LoVo (cell line): ENCODE measurements around the gene PRIM2.
"Not testable (repeated sequence)": the region's sequence is repeated elsewhere in the genome, so short reads cannot be mapped to it uniquely, and the experiment has no call there.

ENCODE experiments used
- DNase-seq: peaks from one replicate; pipeline ENCODE4 v3.0.0-alpha.2; 2016; ENCODE audit warnings: low spot score

The PRIM2 gene

DNA sequence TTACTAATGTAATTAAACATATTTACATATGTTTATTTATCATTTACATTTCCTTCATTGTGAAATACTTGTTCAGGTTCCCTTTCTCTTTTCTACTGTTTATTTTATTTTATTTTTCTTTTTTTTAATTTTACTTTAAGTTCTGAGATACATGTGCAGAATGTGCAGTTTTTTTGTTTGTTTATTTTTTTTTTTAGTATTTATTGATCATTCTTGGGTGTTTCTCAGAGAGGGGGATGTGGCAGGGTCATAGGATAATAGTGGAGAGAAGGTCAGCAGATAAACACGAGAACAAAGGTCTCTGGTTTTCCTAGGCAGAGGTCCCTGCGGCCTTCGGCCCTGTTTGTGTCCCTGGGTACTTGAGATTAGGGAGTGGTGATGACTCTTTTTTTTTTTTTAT, 8.7 kb upstream of the PRIM2 start:
- DNase-seq: not testable (repeated sequence)

DNA sequence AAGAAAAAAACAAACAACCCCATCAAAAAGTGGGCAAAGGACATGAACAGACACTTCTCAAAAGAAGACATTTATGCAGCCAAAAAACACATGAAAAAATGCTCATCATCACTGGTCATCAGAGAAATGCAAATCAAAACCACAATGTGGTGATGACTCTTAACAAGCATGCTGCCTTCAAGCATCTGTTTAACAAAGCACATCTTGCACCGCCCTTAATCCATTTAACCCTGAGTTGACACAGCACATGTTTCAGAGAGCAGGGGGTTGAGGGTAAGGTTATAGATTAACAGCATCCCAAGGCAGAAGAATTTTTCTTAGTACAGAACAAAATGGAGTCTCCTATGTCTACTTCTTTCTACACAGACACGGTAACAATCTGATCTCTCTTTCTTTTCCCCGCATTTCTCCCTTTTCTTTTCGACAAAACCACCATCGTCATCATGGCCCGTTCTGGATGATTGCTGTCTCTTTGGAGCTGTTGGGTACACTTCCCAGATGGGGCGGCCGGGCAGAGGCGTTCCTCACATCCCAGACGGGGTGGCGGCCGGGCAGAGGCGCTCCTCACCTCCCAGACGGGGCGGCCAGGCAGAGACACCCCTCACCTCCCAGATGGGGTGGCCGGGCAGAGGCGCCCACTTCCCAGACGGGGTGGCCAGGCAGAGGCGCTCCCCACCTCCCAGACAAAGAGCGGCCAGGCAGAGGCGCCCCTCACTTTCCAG, 7.2 kb upstream of the PRIM2 start:
- DNase-seq: not testable (repeated sequence)

DNA sequence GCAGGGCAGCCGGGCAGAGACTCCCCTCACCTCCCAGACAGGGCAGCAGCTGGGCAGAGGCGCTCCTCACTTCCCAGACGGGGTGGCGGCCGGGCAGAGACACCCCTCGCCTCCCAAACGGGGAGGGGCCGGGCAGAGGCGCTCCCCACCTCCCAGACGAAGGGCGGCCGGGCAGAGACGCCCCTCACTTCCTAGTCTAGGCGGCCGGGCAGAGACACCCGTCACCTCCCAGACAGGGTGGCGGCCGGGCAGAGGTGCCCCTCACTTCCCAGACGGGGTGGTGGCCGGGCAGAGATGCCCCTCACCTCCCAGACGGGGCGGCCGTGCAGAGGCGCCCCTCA, 6.6 kb upstream of the PRIM2 start:
- DNase-seq: no peak

DNA sequence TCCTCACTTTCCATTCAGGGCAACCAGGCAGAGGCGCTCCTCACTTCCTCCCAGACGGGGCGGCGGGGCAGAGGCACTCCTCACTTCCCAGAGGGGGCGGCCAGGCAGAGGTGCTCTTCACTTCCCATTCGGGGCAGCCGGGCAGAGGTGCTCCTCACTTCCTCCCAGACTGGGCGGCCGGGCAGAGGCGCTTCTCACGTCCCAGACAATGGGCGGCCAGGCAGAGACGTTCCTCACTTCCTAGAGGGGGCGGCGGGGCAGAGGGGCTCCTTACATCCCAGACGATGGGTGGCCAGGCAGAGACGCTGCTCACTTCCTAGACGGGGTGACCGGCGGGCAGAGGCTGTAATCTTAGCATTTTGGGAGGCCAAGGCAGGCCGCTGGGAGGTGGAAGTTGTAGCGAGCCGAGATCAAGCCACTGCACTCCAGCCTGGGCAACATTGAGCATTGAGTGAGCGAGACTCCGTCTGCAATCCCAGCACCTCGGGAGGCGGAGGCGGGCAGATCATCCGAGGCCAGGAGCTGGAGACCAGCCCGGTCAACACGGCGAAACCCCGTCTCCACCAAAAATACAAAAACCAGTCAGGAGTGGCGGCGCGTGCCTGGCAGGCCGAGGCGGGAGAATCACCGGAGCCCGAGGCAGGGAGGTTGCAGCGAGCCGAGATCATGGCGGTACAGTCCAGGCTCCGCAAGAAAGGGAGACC, 6.0 kb upstream of the PRIM2 start:
- not testable (repeated sequence) for DNase-seq

DNA sequence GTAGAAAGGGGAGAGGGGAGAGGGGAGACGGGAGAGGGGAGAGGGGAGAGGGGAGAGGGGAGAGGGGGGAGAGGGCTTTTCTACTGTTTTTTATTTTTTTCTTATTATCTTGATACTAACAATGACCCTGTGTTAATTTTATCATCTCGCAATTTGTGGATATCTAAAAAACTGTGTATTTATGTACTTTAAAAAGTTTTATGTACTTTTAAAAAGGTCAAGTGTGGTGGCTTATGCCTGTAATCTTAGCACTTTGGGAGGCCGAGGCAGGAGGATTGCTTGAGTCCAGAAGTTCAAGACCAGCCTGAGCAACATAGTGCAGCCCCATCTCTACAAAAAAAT, 5.5 kb upstream of the PRIM2 start:
- no peak for DNase-seq

DNA sequence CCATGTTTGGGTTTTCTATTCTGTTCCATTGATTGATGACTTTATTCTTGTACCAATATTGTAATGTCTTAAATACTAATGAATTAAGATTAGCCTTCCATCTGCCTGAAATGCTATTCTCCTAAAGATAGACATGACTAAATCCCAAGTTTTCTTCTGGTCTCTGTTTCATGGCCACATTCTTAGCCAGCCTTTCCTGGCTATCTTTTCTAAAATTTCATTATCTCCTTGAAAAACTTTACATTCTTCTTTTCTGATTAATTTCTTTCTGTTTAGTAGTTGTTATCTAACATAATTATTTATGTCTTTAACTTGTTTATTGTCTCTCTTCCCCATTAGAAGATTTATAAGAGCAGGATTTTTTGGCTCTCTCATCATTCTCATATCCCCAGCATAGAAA, 4.4 kb upstream of the PRIM2 start:
- no peak for DNase-seq

DNA sequence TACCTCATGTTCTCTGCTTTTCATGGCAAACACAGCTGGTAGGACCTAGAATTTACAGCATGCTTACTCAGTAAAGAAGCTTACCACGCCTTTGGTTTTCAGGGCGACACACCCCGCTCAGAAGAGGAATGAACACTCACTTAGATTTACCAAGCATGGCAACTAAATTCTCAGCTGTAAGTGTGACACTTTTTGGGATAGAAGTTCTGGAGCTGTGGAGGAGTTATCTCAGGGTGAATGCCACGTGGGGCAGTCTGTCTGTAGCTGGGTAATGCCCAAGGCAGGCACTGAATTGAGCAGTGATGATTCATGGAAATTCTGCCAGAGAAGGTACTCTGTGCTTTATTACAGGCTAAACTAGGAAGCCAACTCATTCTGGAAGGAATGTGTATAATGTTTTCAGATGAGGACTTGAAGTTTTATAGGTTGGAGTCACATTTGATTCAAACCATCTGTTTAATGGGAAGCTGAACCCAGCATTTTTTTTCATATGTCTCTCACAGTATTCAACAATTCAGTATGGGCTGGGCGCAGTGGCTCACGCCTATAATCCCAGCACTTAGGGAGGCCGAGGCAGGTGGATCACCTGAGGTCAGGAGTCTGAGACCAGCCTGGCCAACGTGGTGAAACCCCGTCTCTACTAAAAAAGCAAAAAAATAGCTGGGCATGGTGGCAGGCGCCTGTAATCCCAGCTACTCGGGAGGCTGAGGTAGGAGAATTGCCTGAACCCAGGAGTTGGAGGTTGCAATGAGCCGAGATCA, 3.5 kb upstream of the PRIM2 start:
- peak; percentile 79 for DNase-seq

DNA sequence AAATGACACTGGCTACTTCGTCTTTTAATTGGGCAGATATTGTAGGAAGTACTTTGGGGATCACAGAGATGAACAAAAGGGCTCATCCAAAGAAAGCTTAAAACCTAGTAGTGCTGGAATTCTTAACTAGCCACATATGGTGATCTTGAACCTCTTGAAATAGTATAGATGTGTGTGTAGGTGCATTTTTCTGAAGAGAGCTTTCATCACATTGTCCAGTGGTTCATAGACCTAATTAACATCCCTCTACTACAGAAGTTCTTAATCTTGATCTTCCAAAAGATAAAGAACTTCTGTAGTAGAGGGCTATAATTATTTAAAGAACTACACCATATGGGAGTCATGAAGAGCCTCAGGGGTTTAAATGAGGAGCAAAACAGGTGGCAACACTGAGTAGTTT, 2.3 kb upstream of the PRIM2 start:
- DNase-seq: no peak

DNA sequence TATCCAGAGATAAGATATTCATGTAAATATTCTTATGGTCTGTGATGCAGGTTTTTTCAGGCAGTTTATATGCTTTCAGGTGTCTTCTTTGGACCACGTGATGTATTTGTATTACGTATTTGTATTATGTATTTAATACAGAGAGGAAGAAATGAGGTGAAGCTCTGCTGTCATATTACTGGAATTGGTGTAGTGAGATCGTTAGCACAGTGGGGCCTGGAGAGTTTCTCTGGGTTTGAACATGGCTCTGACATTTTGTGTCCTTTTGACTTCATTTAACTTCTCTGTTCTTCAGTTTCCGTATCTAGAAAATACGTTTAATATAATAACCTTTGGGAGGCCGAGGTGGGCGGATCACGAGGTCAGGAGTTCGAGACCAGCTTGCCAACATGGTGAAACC, 1.6 kb upstream of the PRIM2 start:
- DNase-seq: no peak

DNA sequence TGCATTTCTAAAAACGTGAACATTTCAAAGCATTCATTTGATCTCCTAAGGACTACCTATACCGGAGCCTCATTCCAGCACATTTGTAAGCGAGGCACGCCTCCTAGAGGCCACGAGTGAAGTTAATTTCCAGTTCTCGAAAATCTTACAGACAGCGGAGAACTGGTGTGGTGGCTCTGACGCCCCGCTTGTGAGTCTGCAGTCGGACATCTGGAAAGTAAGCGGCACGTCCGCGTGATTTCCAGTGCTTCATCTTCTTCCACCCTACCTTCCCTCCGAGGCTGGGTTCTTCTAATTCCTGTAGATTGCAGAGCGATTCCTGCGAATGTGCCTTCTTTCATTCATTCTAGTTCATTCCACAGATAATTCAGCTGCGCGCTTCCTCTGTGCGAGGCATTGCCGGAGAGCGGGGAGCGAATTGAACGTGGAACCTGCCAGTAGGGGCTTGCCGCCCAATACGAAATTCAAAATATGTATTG, 810 bp upstream of the PRIM2 start:
- peak; percentile 91 for DNase-seq

DNA sequence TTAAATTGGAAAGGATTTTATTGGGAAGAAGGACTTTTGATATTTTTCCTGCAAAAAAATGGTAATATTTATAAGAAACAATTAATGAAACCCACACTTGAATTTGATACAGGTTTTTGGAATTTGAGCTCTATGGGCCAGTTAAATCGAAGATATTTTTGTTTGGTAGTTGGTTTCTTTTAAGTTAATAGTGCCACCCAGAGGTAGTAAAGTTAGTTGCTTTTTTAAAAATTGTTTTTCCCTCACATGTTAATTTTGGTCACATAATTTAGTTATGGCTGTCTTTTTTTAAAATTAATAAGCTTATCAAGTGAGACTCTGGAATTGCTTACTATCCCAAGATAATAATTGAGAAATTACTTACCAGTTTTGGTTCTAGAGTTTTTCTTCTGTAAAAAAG, 7.1 kb downstream of the PRIM2 start:
- DNase-seq: peak; percentile 27

DNA sequence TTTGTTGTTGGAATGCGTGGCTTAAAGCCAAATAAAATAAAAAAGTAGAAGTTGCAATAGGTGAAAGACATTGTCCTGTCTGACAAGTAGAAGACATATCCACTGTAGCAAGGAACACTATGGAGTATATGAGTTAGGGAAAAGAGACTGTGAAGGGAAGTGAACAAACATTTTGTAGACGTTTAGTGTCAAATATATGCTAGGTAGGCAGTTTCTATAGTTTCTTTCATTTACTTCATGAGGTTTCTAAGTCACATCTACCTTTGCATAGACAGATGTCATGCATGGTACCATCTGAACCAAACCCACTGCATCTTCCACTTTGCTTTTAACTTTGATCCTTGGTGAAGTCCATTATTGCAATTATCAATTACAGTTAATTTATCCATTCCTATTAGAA, 9.9 kb downstream of the PRIM2 start:
- DNase-seq: no peak

DNA sequence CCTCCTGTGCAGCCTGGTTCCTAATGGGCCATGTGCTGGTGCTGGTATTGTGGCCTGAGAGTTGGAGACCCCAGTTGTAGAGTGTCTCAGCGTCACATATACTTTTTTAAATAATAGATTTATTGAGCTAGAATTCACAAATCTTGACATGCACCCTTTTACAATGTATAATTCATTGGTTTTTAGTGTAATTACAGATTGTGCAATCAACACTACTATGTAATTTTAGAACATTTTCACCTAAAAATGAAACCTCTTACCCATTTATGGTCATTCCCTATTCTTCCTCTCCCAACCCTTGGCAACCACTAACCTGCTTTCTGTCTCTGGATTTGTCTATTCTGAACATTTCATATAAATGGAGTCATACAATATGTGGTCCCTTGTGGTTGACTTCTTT, 10.6 kb downstream of the PRIM2 start:
- no peak for DNase-seq

DNA sequence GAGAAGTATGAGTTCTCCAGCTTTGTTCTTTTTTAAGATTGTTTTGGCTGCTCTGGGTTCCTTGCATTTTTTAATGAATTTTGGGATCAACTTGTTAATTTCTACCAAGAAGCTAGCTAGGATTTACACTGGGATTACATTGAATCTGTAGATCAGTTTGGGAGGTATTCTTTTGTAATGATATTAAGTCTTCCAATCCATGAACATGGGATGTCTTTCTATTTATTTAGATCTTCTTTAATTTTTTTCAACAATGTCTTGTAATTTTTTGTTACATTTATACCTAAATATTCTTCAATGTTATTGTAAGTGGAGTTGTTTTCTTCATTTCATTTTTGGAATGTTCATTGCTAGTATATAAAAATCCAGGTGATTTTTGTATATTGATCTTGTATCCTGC, 12.5 kb downstream of the PRIM2 start:
- no peak for DNase-seq

DNA sequence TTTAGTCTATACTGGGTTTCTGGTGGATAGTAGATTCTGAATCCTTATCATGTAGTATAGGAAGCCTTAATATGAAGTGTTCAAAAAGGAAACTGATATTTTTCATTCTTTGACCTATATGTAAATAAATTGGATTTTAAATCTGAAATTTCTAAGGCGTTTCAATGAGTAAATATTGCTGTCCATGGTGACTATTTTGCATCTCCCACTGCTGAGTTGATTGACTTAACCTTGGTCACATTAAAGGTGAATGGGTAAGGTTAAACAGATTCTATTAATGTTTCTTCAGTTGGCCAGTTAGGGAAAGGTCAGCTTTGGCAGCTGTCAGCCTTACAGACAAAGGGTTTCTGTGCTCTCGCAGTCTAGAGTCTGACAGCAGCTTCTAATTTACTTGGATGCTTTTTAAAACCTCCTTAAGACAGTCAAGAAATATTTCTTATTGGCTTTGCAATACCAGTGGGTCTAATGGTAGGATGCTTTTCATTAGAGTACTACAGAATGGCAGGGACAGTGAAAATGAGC, 24.8 kb downstream of the PRIM2 start:
- no peak for DNase-seq

DNA sequence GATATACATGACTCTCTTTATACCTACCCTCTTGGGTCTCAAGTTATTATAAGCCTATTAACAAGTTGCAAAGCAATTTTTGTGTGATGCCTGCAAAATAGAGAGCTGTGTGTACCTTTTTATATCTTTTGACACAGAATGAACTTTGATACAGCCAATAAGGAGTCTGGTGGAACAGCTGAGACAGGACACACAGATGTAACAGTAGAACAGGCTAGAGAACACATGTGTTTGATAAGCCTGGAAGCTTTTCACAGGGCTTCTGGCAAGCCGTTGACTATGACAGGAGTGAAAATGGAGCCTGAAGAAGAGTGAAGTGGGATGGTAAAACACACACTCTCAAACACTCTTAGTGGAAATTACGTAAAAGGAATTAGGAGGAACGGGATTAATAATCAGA, 25.9 kb downstream of the PRIM2 start:
- DNase-seq: not testable (repeated sequence)

DNA sequence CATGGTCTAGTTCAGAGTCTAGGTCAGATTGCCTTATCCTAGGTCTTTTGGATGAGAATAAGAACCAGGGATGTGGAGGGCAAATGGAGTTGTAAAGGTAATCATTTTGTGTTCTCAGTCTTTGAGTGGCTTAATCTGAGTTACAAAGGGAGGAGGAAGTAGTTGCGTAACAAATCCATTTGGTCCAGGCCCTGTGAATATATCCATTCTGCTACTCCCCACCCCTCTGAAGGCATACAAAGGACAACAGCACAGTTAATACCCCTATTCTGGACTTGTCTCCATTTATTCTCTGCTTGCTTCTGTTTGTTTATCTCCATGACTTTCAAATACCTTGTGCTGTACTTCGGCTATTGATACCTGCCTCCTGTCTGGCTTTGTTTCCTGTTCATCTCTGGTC, 29.3 kb downstream of the PRIM2 start:
- DNase-seq: not testable (repeated sequence)

DNA sequence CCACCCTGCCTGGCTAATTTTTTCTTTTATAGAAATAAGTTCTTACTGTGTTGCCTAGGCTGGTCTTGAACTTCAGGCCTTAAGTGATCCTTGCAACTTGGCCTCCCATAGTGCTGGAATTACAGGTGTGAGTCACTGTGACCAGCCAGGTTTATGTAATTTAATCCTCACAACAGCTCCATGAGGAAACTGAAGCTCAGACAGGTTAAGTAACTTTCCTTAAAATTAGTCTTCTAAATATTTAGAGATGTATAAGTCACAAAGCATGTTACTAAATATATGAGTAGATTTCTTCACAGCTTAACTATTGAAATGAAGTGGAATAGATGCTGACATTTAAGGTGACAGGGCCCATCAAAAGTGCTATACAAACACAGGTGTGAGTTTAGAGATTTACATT, 30.2 kb downstream of the PRIM2 start:
- DNase-seq: not testable (repeated sequence)

DNA sequence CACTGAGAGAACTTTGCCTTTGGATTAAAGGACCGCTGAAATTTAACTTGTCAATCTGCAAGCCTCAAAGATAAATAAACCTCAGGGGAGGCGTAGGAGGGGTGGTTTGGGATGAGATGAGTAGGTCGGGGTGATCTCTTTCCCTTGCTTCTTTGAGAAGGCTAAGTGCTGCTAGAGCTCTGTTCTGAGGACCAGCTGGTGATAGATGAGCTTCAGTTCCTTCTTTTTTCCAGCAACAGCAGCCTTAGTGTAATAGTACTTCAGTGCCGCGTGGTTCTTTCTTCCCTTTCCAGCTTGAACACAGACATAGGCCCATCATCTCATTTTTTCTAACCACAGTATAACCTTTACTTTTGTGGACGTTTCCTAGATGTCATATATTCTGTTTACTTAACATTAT, 33.0 kb downstream of the PRIM2 start:
- DNase-seq: not testable (repeated sequence)

DNA sequence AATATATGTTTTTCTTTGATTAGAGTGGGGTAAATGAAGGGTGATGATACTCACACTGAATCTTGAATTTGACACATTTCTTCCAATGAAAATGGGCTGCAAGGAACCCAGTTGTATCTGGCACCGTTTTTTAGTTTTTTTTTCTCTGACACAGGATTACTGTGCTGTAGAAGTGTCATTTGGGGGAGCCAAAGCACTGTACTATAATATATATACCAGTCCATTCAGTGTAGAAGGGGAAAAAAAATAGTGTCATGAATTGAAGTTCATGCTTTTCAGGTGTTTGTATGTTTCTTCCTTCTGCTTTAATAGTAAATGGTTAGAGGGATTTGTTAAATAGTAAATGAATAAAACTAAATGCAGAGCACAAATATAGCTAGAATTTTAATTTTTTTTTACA, 35.2 kb downstream of the PRIM2 start:
- DNase-seq: not testable (repeated sequence)

DNA sequence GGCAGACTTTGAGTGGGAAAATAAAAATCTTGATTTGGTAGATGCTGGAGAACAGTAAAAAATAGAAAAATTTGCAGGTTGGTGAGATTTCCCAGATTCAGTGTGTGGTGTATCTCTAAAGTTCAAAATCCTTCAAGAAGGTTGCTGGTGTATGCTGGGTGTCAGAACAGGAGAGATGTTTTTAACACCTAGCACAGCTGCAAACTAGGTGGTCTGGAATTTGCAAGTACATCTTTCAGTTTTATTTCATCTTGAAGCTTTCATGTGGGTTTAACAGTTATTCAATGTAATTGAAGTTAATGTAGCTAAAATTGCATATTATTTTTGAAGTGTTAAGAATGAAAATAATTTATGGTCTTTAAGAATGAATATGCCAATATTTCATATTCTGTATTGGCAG, 40.9 kb downstream of the PRIM2 start:
- not testable (repeated sequence) for DNase-seq

DNA sequence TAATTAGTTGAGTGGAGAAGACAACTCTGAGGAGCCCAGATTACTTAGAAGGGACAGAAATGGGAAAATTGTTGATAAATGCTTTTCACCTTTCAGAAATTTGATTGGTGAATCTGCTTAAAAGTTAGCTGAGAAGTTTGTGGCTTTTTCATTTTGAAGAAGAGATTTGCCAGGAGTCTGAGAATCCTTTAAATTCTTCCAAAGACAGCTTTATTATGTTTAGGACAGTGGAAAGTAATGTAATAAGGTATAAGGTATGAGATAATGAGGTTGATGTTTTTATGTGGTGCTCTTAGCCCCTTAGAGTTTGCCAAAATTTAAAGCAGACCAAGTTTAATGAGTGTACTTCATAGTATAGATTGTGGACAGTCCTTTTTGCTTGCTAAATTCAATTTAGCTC, 42.3 kb downstream of the PRIM2 start:
- DNase-seq: not testable (repeated sequence)

DNA sequence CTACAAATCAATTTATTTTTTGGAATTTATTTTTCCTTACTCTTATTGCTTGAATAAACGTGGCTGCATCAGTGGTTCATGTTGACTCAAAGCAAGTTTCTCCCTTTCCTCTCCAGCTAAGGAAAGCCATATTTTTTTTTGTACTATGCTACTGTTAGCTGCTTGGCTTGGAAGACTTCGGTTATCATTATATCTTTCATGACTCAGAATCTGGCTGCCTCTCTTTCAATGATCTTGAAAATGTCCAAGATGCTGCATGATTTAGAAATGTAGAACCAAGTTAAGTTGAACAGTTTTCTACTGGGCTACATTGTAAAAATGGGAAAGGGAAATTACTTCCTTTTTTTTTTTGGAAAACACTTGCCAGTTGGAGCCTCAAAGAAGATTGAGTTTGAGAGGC, 44.9 kb downstream of the PRIM2 start:
- not testable (repeated sequence) for DNase-seq
